Measurements from ENCODE around the gene EMP1.
A peak's percentile ranks its signal among the peaks of the same experiment; 100 is the strongest.

The EMP1 gene

DNA sequence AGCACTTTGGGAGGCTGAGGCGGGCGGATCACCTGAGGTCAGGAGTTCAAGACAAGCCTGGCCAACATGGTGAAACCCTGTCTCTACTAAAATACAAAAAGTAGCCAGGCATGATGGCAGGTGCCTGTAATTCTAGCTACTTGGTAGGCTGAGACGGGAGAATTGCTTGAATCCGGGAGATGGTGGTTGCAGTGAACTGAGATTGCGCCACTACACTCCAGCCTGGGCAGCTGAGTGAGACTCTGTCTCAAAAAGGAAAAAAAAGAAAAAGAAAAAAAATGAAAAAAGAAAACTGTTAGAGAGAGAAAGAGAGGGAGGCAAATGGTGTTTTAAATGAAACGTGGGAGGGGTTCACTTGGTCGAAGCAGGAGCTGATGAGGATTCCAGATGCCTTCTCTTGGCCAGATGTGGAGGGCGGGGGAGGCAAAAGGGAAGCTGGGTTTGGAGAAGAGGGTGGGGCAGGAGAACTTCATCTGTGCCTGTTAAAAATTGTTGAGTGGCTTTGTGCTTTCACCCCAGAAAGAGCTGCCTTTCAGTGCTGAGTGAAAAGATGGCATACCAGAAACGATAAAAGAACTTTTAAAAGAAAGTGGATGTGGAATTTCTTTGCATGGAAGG, 1.1 kb downstream of the EMP1 start:
- DNase-seq (ENCODE audit: low read depth) = no peak

DNA sequence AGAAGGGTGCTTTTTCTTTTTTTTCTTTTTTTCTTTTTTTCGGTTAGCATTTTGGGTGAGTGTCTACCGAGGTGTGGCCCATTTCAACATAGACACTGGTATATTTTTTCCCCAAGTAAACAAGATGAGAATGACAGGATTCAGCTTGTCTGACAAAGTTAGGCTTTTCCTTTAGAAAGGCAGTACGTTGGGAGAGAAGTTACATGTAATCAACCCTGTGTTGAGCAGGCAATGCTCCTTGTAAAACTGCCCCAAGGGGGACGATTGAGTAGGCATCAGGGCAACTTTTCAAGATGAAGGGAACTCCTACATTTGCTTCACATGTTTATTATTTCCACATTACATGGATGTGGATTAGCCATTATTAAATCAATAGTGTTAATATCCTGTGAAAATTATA, 1.7 kb downstream of the EMP1 start:
- DNase-seq (ENCODE audit: low read depth) = no peak

DNA sequence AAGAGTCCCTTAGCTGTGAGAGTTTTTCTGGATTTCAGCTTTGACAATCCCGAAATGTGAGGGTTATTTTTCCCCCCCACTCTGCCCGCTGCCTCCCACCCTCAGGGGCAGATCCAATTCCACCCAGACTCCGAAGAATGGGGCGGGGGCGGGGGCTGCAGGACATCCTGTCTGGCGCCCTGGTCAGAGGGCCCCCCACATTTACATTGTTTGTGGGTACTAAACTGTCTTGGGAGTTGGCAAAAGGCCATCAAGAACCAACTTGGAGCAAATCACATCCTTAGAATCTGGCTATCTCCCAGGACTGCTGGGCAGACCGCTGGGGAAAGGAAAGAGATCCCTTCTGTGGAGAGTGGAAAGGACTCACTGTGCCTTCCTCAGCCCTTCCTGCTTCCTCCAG, 2.4 kb downstream of the EMP1 start:
- no peak for DNase-seq (ENCODE audit: low read depth)

DNA sequence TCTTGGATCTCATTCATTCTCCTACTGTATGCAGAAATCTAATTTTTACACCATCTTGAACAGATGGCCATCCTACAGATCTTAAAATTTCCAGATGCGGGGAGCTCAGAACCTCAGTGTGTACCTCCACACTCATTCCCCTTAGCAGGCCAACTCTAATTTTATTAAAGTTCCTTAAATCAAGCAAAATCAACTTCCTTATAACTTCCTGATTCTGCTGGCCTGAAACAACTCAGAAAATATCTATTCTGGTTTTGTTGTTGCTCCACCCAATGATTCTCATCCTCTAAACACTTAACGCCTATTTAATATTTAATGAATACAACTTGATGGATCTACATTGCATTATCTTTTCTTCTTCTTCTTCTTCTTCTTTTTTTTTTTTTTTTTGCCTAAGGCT, 3.1 kb downstream of the EMP1 start:
- no peak for DNase-seq (ENCODE audit: low read depth)

DNA sequence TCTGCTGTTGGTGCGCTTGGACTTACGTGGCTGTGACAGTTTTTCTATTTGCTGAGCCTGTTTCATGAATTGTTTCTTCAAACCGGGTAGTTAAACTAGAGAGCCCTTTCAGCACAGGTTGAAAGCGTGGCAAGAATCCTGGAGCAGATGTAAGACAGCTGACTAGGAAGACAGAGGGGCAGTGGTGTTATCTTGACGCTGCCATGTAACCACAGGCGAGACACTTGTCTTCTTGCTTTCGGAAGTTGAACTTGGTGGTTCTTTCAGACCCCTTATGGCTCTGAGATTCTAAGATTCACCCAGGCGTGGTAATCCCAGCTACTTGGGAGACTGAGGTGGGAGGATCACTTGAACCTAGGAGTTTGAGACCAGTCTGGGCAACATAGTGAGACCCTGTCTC, 4.3 kb downstream of the EMP1 start:
- no peak for DNase-seq (ENCODE audit: low read depth)

DNA sequence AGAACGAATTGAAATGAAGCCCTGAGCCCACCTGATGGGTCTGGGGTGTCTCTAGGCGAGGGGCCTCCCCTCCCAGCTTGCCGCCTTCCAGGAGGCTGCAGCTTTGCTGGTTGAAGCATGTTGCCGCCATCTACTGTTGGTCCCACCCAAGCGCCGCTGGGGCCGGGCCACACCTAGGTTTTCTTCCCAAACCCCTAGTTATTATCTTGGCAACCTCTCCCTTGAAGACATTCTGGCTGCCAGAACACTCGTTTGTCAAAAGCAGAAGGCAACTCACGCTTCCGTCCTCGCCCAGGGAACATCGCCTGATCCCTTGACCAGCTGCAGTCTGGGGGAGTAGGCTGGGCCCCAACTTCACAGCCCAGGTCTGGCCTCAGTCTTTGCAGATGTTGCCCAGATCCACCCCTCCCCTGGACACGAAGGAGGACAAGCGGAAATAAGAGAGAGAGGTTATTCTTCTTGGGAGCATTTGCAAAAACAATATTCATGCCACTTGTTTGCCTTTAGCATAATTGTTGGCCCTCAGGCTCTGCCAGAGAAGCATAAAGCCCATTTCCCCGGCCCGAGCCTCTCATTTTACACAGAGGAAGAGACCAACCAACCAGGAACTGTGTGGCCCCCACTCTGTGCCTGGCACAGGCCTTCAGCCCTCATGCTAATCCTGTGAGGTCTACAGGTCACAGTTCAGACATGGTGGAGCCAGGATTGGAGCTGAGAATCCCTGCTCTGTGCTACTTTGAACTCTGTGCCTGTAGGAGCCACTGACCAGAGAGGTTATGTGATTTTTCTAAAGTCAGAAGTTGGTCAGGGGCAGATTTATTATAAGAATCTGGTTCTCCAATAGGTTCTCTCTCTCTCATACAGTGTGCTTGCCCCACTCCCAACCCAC, 6.8 kb downstream of the EMP1 start:
- no peak for DNase-seq (ENCODE audit: low read depth)

DNA sequence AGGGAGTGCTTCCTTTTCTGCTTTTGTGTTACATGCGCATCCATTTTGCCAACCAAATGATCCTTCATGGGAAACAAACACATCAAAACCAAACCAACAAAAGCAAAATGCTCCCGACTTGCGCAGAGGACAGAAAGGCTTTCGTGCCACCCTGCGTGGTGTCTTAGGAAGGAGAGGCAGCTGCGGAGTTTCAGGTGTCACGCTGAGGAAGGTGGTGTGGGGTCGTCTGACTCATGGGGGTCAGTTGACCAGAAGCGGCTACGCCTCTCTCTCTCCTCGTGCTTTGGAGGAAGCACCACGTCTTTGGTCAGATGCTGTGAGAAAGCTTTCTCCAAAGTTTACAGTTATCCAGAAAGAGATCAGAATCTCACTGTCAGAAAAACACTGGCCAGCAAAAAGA, 7.9 kb downstream of the EMP1 start:
- DNase-seq (ENCODE audit: low read depth) = no peak

DNA sequence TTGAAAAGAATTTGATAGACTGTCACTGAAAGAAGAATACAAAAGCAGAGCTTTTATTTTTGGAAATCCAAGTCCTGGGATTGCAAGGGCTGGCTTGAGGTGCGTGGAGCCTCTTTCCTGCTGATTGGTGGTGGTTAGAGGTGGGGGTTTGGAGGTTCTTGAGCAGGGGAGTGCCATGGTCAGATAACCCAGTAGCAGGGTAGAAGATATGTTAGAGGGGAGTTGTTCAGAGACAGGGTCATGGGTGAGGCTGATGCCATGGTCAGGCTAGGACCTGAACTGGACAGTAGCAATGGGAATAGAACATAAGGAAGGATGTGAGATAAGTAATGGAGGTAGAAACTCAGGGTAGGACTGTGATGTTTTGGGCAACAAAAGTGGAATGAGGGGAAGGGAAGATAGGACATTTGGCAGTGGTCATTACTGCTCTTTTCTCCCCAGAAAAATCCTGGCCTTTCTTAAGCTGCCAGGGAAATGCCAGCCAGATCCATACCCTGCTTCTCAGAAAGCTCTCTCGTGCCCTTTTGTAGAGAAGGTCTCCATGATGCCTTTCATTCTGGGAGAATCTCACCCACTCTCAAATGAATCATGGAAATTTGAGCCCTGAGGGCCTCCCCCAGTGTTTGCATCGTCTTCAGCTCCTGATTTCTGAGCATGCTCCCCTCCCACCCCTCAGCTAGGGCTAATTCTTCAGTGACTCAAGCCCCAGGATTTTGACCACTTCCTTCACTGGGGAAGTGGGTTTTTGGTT, 9.5 kb downstream of the EMP1 start:
- DNase-seq (ENCODE audit: low read depth) = no peak

DNA sequence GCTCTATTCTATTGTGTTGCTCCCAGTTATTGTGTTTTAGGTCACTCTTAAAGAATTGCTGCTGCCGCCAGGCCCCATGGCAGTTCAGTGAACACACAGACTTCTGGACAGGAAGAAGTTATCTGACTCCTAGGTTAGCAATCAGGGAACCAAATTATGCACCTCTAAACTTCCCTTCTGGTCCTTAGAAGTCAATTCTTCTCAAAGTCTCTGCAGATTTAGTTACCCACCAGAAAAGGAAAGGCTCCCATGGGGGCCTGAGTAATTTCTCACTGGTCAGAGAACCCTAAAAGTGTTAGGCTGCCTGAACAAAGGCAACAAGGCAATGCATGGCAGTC, 10.0 kb downstream of the EMP1 start:
- DNase-seq (ENCODE audit: low read depth) = no peak

DNA sequence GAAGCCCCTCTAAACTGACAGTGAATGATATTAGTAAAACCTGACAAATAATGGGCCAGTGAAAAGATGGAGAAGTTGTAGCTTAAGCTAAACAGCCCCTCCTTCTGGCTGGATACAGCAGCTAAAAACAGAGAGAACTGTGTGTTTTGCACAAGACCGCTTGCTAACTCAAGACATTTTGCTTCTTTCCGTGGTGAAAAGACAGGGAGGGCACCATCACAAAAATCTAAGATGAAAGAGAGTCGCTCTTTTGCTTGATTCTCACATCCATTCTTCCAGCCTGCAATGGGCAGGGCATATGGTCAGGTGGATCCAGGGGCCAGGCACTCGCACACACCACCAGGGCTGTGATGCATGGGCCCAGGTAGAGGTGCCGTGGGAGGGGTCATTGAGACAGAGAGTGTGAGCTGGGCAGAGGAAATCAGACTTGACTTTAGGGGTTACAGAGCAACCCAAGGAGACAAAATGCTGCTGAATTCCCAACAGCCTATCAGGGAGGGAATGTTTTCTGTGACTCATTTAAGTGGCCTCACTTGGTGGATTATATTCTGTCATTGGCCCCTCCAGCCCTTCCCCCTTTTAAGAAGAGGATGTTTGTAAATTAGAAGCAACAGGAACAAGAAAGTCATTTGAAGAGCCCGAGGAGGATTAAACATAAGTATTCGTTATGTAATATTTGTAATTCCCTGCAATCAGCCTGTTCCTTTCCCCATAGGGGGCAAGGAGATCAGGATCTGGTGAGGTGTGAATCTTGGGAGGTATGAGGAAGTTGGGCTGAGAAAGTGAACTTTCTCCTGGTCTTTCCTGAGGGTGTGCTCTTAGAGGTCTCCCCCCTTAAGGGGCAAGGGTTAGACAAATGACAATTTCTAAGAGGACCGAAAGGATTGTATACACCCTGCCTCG, 12.3 kb downstream of the EMP1 start:
- DNase-seq (ENCODE audit: low read depth) = no peak

DNA sequence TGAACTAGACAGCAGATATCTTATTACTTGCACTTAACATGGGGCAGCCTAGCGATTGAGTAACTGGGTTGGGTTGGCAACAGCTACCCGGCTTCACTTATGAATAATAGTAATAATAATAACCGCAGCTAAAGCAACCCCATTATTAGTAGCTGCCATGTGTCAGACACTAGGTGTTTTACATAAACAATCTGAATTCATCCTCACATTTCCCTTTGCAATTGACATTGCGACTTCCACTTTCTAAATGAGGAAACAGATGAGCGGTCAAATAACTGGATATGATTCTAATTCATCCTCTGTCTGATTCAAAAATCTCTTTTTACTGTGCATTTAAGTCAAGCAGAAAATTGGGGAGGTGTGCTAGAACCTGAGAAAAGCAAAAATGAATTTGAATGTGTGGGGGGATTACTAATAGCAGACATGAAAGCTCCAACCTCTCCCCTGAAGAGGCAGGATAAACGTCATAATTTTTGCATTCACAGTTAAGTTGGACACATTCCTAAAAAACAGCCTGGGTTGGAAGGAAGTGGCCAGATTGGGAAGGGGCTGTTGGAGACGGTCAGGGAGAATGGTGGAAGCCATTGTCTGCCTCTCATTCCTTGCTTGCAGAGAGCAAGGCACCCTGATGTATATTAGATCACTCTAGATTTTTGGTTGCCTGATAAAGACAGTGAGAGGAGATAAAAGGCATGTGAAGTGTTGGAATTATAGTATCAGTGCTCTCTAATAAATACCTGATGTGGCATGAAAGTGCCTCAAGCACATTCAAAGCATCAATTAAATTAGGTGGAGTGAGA, 13.1 kb downstream of the EMP1 start:
- no peak for DNase-seq (ENCODE audit: low read depth)

DNA sequence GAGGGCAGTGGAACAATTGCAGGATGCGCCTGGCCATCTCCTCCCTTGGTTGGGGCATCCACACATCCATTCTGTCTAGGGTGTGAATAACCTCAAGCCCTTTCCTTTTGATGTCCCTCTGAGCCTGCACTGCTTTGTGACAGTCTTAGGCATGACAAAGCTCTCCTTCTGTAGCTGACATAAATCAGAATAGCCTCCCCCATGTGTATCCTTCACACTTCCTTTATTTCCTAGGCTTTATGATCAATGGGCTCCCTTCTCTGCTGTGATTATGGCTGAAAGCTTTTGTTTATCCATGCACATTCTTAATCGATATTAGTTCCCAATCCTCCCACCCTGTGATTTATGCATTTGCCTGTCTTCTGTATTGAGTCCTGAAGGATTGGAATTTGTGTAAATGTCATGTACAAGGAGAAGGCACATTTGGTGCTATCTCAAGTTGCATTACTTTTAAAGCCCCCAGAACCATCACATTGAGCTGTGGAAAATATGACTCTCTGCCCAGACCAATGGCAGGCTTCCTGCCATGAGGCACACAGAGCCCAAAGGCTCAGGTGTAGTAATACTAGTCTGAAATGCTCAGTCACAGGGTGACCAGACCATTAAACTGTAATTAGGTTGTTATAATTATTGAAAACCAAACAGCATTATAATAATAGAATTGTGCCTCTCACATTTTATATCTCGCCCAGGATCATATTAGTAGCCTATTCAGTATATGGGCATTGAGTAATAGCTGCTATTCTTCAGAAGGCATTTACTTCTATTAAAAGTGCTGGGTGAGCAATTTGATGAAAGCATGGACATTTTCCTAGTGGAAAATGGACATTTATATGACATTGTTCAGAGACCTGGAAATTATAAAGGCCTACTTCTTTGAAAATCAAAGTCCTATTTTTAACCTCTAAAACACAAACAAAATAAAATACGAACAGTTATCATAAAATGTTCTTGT, 14.0 kb downstream of the EMP1 start:
- DNase-seq (ENCODE audit: low read depth) = no peak

DNA sequence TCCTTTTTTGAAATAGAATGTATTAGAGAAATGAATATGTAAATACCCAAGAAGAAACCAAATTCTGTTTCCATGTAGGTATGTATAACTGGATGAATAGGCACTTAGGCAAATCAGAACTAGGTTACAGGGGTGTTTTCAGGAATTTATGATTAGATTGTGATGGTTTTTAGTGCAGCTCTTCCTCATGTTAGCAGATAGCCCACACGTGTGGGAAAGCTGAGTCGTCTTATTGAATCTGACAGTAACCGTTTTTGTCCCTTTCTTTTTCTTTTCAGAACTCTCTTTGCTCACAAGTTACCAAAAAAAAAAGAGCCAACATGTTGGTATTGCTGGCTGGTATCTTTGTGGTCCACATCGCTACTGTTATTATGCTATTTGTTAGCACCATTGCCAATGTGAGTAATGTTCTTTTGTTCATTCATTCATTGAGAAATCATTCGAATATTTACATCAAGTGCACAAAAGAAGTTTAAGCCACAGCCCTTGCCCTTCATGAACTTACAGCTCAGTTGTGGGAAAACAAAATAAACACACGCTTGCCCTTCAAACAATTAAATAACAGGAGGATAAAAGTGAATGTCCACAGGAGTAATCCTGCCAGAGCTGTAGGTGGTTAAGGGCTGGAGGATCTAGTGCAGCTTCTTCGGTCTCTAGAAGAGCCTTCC, 14.8 kb downstream of the EMP1 start:
- DNase-seq (ENCODE audit: low read depth) = no peak

DNA sequence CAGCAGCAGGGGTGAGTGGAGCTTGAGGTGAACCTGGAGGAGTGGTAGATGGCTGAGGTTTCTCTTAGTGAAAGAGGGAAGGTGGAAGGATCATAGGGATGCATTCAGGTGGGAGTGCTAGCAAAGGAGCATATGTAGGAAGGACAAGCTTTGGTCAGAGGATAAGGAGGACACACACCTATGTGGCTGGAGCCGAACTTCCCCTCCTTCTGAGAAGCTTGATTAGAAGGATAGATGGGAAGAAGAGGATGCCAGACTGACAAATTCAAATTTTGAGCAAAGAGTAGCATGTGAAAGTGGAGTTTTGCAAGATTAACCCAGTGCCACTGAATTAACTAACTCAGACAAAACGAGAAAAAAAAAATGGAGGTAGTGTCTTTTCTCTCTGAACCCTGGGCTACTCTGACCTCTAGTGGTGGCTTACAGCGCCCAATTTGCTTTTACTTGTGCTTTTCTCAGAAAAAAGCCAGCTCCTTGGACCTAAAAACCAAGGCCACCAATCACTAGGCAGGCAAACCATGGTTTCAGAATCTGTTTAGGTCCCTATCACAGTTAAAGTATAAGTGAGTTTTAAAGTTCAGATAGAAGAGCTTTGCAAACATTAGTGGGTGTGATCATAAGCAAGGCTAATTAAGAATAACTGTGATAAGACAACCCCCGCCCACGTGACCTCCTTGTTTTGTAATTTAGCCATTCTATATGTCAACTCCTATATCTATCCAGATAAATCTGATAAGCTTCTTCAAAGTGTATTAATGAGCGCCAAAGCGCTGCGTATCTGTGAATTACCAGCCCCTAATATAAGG, 15.5 kb downstream of the EMP1 start:
- DNase-seq (ENCODE audit: low read depth) = peak; percentile 3

DNA sequence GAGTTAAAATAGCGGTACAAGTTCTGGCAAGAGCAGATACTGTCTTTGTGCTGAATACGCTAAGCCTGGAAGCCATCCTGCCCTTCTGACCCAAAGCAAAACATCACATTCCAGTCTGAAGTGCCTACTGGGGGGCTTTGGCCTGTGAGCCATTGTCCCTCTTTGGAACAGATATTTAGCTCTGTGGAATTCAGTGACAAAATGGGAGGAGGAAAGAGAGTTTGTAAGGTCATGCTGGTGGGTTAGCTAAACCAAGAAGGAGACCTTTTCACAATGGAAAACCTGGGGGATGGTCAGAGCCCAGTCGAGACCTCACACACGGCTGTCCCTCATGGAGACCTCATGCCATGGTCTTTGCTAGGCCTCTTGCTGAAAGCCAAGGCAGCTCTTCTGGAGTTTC, 18.5 kb downstream of the EMP1 start:
- DNase-seq (ENCODE audit: low read depth) = no peak

DNA sequence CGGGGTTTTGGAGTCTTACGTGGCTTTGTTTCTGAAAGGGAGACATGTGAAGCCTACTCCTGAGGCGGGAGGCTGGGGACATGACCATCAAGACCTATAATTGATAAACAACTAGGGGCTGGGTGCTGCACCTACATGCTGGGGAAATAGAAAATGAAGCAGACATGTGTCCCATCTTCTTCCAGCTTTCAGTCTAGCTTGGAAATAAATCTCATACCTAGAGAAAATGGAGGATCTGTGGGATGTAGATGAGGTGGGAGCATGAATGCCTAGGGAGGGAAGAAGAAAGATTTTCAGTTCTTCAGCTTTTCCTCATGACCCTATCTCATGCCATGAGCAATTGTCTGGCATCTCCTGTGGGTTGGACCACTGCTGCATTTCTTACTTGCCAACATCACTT, 22.1 kb downstream of the EMP1 start:
- DNase-seq (ENCODE audit: low read depth) = no peak

DNA sequence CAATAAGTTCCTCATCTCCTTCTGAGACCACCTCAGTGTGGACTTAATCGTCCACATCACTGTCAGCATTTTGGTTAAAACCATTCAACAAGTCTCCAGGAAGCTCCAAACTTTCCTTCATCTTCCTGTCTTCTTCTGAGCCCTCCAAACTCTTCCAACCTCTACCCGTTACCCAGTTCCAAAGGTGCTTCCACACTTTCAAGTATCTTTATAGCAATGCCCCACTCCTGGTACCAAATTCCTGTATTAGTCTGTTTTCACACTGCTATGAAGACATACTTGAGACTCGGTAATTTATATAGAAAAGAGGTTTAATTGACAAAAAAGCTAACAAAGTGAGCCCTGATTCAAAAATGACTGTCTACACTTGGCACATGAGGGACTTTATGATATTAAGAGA, 22.8 kb downstream of the EMP1 start:
- no peak for DNase-seq (ENCODE audit: low read depth)

DNA sequence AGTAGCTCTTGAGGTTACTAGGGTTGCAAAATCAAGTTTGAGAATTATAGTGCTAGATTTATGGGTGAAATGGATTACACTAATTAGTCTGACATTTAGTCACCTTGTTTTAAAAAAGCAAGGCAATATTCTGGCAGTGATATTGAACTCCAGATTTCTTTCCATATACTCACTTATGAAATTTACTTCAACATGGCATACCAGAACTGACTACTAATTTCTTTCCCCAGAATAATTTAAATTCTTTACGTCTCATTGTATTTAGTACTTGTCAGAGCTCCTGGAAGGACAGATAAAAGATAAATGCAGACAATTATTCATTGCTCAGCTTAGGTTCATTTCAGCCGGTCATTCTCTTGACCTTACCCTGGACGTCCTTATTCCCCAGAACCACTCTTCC, 24.3 kb downstream of the EMP1 start:
- DNase-seq (ENCODE audit: low read depth) = no peak

DNA sequence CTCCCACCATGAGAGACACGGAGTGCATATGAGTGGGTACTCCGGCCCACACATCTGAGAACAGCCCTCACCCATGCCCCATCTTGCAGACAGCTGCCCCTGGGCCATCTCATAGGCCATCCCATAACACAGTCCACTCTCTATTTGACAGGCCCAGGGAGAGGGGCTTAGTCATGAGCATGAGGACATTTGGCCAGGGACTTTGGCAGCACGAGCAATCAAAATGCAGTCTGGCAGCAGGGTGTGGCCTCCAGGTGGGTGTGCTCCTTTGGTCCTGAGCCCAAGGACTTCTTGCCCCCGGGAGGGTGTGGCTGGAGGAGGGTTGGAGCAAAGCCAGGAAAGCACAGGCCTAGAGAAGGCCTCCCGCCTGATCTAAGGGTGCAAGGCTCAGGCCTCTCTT, 25.6 kb downstream of the EMP1 start:
- no peak for DNase-seq (ENCODE audit: low read depth)
